Natural killer cell (primary cell): ENCODE results near the gene TPST2. TPM values are rescaled to one million over a fixed set of nuclear protein-coding genes. Genes with fewer than 3 reads are reported as not detected.

Source experiments
- ATAC-seq, 3 donors: fragments of 150-1000 bp in 2 of 3; fragments of 200-7000 bp in 1 of 3; cut with Tn5 transposase; 1 replicate in 1 of 3; 2 replicates in 2 of 3; pipeline ENCODE4 v1.10.0; 2021; ENCODE audit warnings: mild to moderate bottlenecking in 2 of 3, moderate library complexity in 2 of 3
- DNase-seq, 2 donors: peaks; one replicate each; pipeline versions ENCODE4 v3.0.0 to v3.0.0-alpha.2; 2013 to 2021; ENCODE audit warnings: mixed read lengths in 1 of 2
- H3K27ac ChIP-seq: one replicate; pipeline ENCODE4 v1.5.1; 2013; ENCODE audit warnings: mild to moderate bottlenecking, low read length
- H3K27me3 ChIP-seq: one replicate; pipeline ENCODE4 v1.6.1; 2013; ENCODE audit warnings: low read length; ENCODE audit not compliant: control insufficient read depth, insufficient read depth
- H3K36me3 ChIP-seq: one replicate; pipeline ENCODE4 v1.6.1; 2013; ENCODE audit warnings: low read length; ENCODE audit not compliant: control insufficient read depth, insufficient read depth
- H3K4me1 ChIP-seq: one replicate; pipeline ENCODE4 v1.6.1; 2013; ENCODE audit warnings: low read length; ENCODE audit not compliant: control insufficient read depth, insufficient read depth
- H3K4me3 ChIP-seq: one replicate; pipeline ENCODE4 v1.5.1; 2013; ENCODE audit warnings: low read length
- H3K9me3 ChIP-seq: one replicate; pipeline ENCODE4 v1.6.1; 2013; ENCODE audit warnings: low read length; ENCODE audit not compliant: control insufficient read depth, insufficient read depth
- H3K27ac Mint-ChIP-seq, 2 donors: one replicate each; pipeline ENCODE4 v1.8.0; 2022; ENCODE audit warnings: mild to moderate bottlenecking in 2 of 2, mixed read lengths in 2 of 2, moderate library complexity in 1 of 2
- H3K27me3 Mint-ChIP-seq, 2 donors: one replicate each; pipeline ENCODE4 v1.8.0; 2022; ENCODE audit warnings: low read depth in 2 of 2, mixed read lengths in 2 of 2
- H3K36me3 Mint-ChIP-seq: one replicate; pipeline ENCODE4 v1.8.0; 2022; ENCODE audit warnings: mixed read lengths
- H3K4me1 Mint-ChIP-seq, 2 donors: one replicate each; pipeline ENCODE4 v1.8.0; 2022; ENCODE audit warnings: mixed read lengths in 2 of 2
- H3K4me3 Mint-ChIP-seq: one replicate; pipeline ENCODE4 v1.8.0; 2022; ENCODE audit warnings: mild to moderate bottlenecking, moderate library complexity, mixed read lengths
- H3K9me3 Mint-ChIP-seq, 2 donors: one replicate each; pipeline ENCODE4 v1.8.0; 2022; ENCODE audit warnings: mixed read lengths in 2 of 2
- WGBS: methylation state at CpG from one replicate; pipeline ENCODE4 v1.1.7; 2013; ENCODE audit warnings: missing lambda C conversion rate; ENCODE audit not compliant: insufficient coverage; 5-methylcytosine and 5-hydroxymethylcytosine counted together
- intact Hi-C: fragments of 100-400 bp; cut with micrococcal nuclease; formaldehyde crosslinking; loops from one replicate; pipeline ENCODE4 v1.14.2; 2022
- total RNA-seq, 4 donors: library from RNA; stranded (reverse); fragments of 120-200 nt in 1 of 4; gene quantifications; one replicate each; pipeline versions ENCODE4 v1.2.3 to v1.2.4, GENCODE V29; 2013 to 2022
- TF ChIP-seq, protein P1 (sequence below): fragments of 200-600 bp; IDR thresholded peaks from one replicate; pipeline ENCODE4 v1.8.0; 2022; ENCODE audit warnings: antibody characterized with exemption

TPST2 gene
- total RNA-seq, 3 donors from 2014 or later (not counting 1 experiment from before 2014, with no cell fraction given) = 145 to 206 (median 155) TPM

DNA sequence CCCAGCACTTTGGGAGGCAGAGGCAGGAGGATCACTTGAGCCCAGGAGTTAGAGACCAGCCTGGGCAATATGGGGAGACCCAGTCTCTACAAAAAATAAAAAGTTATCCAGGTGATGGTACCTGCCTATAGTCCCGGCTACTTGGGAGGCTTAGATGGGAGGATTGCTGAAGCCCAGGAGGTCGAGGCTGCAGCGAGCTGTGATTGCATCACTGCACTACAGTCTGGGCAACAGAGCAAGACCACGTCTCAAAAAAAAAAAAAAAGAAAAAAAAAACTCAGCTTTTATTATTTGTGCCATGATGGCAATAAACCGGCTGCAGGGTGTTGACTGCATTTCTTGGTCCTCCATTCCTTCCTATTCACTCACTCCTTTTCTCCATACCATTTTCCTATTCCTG lies 44.1 kb downstream of the TPST2 start:
- ATAC-seq (no peak), DNase-seq (no peak)
- intact Hi-C loops = loop anchor here (5.0 kb wide), 2 partner anchors 41 to 44 kb away; no protein-coding TSS in a partner anchor
- WGBS = 78% methylated on average over 5 of the region's 5 CpGs
- H3K27ac ChIP-seq = no peak overlapping the region
- no peak overlapping the region for H3K4me3 ChIP-seq
- H3K36me3 Mint-ChIP-seq = peaks cover 6% of the 10 kb centered on the region
- H3K4me1 Mint-ChIP-seq = peaks cover 69 to 73% of the 10 kb centered on the region in 2 donors
- no peaks in the 10 kb centered on the region for H3K9me3 Mint-ChIP-seq
- peaks cover 86% of the 10 kb centered on the region for H3K4me1 ChIP-seq
- H3K27me3 ChIP-seq = no peaks in the 10 kb centered on the region
- peak overlapping the region; percentile 78 for H3K4me3 Mint-ChIP-seq
- TF ChIP-seq, protein P1, sequence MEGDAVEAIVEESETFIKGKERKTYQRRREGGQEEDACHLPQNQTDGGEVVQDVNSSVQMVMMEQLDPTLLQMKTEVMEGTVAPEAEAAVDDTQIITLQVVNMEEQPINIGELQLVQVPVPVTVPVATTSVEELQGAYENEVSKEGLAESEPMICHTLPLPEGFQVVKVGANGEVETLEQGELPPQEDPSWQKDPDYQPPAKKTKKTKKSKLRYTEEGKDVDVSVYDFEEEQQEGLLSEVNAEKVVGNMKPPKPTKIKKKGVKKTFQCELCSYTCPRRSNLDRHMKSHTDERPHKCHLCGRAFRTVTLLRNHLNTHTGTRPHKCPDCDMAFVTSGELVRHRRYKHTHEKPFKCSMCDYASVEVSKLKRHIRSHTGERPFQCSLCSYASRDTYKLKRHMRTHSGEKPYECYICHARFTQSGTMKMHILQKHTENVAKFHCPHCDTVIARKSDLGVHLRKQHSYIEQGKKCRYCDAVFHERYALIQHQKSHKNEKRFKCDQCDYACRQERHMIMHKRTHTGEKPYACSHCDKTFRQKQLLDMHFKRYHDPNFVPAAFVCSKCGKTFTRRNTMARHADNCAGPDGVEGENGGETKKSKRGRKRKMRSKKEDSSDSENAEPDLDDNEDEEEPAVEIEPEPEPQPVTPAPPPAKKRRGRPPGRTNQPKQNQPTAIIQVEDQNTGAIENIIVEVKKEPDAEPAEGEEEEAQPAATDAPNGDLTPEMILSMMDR = no peak
- H3K27ac Mint-ChIP-seq = peak overlapping the region; percentile 81 to 91
- peaks cover 36% of the 10 kb centered on the region for H3K36me3 ChIP-seq
- H3K27me3 Mint-ChIP-seq = no peaks in the 10 kb centered on the region
- no peaks in the 10 kb centered on the region for H3K9me3 ChIP-seq

DNA sequence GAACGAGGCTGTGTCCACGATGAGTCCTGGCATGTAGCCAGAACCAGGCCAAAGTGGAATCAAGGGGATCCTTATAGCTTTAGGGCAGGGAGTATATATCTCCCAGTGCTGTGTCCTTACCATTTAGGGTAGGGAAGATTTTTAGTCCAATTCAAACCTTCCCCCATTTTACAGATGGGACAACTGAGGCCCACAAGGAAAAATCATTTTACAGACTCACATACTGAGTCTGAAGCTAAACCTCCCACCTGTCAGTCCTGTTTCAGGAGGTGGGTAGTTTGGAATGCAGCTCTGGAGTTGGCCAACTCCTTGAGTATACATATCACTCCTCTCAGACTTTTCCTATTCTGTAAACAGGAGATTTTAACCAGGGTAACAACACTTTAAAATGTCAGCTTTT lies 44.5 kb downstream of the TPST2 start:
- Histone ChIP-seq H3K9me3 (no peaks in the 10 kb centered on the region), H3K4me1 (peaks cover 82% of the 10 kb centered on the region), H3K27me3 (no peaks in the 10 kb centered on the region), H3K27ac (peak overlapping the region; percentile 32), H3K4me3 (no peak overlapping the region), H3K36me3 (peaks cover 36% of the 10 kb centered on the region)
- DNase-seq (no peak), ATAC-seq (no peak)
- intact Hi-C loops = loop anchor here (5.0 kb wide), 2 partner anchors 42 to 43 kb away; no protein-coding TSS in a partner anchor
- Mint-ChIP-seq H3K4me1 (peaks cover 65 to 69% of the 10 kb centered on the region in 2 donors), H3K9me3 (no peaks in the 10 kb centered on the region), H3K27me3 (no peaks in the 10 kb centered on the region), H3K4me3 (peak overlapping the region; percentile 57), H3K27ac (peak overlapping the region; percentile 81 to 91), H3K36me3 (peaks cover 6% of the 10 kb centered on the region)
- WGBS = no CpG with 5 or more reads among the region's 2 CpGs
- TF ChIP-seq, protein P1 = no peak

DNA sequence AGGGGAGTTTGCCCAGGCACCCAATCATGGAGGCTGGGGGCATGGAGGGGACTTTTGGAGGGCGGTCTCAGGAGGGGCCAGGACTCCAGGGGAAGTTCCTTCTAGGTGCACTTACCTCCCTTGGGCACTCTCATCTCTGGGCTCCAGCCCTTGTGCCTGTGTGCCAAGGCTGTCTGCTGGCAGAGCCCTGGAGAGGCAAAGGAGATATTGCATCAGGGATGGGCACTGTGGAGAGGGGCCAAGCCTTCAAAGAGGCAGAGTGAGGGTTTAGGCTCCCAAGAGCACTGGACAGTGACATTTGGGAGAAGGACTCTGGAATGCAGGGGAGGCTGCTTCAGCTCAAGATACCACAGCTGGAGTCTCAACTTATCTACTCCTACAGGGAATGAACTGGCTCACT lies 45.4 kb downstream of the TPST2 start:
- no peak for DNase-seq
- intact Hi-C loops = no loop called here
- no peak for ATAC-seq
- Histone ChIP-seq H3K4me1 (peaks cover 77% of the 10 kb centered on the region), H3K9me3 (no peaks in the 10 kb centered on the region), H3K27ac (no peak overlapping the region), H3K27me3 (no peaks in the 10 kb centered on the region), H3K36me3 (peaks cover 43% of the 10 kb centered on the region), H3K4me3 (no peak overlapping the region)
- Mint-ChIP-seq H3K27ac (peak overlapping the region; percentile 81 to 91), H3K4me1 (peaks cover 60 to 63% of the 10 kb centered on the region in 2 donors), H3K36me3 (peaks cover 6% of the 10 kb centered on the region), H3K27me3 (no peaks in the 10 kb centered on the region), H3K9me3 (no peaks in the 10 kb centered on the region), H3K4me3 (no peak overlapping the region)
- TF ChIP-seq, protein P1 = no peak
- WGBS = 100% methylated on average over 1 of the region's 1 CpG

DNA sequence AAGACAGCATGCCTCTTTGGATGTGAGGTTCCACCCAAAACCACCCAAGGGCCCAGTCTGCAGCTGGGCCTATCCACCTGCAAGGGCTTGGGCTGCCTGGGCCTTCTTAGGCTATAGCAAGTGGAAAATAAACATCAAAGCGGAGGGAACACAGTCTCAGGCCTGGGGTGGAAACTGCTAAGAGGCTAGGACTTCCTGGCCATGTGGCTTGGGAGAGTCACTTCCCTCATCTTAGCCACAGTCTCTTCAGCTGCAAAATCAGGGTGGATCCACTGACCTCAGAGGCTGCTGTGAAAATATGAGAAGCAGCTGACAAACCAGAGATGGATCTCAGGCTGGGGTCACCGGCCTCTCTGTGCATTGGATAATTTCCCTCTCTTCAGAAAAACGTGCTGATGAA lies 47.1 kb downstream of the TPST2 start:
- Mint-ChIP-seq H3K36me3 (peaks cover 6% of the 10 kb centered on the region), H3K27me3 (no peaks in the 10 kb centered on the region), H3K4me3 (peak overlapping the region; percentile 72), H3K9me3 (no peaks in the 10 kb centered on the region), H3K27ac (peak overlapping the region; percentile 81 to 91), H3K4me1 (peaks cover 63 to 66% of the 10 kb centered on the region in 2 donors)
- Histone ChIP-seq H3K9me3 (no peaks in the 10 kb centered on the region), H3K4me1 (peaks cover 63% of the 10 kb centered on the region), H3K36me3 (peaks cover 53% of the 10 kb centered on the region), H3K27me3 (no peaks in the 10 kb centered on the region), H3K4me3 (no peak overlapping the region), H3K27ac (peak overlapping the region; percentile 65)
- ATAC-seq (peak; percentile 67 to 82 (median 73)), DNase-seq (peak; percentile 25 to 28)
- intact Hi-C loops = no loop called here
- 9% methylated on average over 3 of the region's 3 CpGs for WGBS
- TF ChIP-seq, protein P1 = no peak
